Activated CD4-positive, CD25-positive, alpha-beta regulatory T cell treated with anti-CD3 and anti-CD28 coated beads, Interleukin-2, amount 50 U/mL, for 72 hours (primary cell): ENCODE measurements around the gene WDR27.

ENCODE experiments used
- DNase-seq: peaks from one replicate; pipeline ENCODE4 v3.0.0; 2021

Gene WDR27

GRCh38 chr6:169424149-169424804, 277.6 kb downstream of the WDR27 start:
- no peak for DNase-seq

DNA sequence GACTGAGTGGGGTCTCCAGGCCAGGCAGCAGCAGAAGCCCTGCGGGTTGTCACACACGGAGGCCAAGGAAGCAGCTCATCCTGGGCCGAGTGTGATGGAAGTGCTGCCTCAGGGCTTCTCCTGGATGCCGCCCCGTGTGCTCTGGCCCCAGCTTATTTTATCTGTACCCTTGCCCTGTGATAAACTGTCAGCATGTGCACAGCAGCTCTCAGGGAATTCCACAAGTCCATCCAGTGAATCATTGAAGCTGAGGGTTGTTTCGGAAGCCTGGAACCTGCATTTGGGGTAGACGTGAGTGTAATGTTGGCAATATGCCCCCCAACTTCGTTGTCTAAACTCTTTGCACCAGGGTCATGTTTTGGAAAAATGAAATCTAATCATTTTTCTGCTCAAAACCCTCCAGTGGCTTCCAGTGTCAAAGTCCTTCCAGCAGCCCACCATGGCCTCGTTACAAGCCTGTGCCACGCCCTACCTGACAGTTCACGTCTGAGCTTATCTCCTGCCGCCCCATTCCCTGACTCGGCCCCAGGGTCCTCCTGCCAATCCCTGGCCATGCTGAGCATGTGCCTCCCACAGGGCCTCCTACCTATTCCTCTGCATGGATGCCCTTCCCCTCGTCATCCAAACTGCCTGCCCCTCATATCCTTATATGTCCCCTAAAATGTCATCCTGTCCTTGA, 280.1 kb downstream of the WDR27 start:
- no peak for DNase-seq

- no peak for DNase-seq
These were observed 280.8 kb downstream of the WDR27 start for GRCh38 chr6:169420912-169421543.

- DNase-seq, result no peak
These were observed 284.7 kb downstream of the WDR27 start for GRCh38 chr6:169417101-169417500.

DNA sequence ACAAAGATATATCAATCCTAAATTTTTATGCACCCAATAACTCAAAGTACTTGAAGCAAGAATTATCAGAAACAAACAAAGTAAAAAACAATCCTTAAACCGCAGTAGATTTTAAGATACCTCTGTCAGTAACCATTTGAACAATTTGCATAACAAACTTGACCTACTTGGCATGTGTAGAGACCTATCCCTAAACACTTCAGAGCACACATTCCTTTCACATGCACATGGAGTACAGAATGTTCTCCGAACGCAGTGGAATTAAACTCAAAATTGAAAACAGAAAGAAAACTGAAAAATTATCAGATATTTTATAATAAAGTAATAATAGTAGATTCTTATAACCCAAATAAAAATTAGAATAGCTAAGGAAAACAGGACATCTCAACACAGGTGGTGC, 285.6 kb downstream of the WDR27 start:
- DNase-seq, result no peak

GRCh38 chr6:169415179-169415578, 286.6 kb downstream of the WDR27 start:
- no peak for DNase-seq

- DNase-seq, result no peak
These were observed 290.1 kb downstream of the WDR27 start for GRCh38 chr6:169411722-169412121.

DNA sequence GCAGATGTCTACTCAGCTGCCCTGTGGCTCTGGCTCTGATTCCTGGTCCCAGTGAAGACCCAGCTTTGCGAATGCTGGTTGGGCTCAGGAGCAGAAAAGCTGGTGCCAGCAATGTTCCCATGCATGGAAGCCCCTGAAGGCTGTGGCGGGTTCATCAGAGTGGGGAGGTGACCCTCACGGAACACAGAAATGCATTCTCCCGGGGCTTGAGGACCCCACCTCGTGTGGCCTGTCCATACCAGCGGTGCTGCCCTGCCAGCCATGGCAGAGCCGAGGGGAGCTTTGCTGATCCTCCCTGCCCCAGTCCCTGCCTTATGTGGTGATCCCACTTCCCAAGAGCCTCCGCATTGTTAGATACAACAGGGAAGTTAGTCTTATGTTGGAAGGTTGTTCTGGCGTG, 290.5 kb downstream of the WDR27 start:
- DNase-seq, result no peak

DNA sequence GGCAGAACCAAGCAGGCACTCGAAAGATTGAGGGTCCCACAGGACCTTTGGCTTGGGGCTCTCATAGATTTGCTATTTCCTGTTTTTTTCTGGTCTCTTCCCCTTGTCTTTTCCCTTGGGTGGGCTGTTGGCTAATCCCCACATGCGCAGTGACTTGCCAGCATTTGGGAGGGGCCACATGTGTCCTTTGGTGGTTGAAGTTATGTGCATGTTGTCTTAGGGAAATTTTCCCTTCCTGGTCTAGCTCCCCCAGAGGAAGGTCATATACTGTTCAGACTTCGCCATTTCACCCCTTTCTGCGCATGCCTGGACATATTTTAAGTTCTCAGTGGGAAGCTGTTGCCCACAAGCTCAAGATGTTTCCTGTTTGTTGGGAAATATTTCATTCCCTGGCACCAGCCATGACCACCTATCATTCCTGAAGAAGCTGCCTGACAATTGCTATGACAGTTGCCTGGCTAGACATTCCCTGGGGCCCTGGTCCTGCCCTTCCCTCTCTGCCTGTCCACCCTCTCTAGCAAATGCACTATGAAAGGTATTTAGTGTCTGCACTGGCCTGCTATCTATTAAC, 292.0 kb downstream of the WDR27 start:
- DNase-seq, result no peak

DNA sequence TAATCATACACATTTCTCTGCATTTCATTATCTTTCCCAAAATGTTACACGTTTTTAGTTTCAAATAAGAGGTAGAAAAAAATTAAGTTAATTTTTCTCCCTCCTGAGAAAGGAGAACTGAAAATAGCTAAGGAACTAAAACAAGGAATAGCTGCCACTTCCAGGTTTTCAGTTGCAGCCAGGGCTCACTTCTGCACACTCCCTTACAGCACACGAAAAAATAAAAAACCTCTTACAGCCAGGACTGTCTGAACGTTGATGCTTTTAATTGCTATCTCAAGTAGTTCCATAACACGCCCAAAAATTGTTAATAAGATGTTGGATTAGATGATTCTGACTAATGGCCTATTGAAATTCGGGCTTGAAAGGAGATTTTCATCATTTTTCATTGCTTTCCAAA, 294.5 kb downstream of the WDR27 start:
- DNase-seq, result no peak
